ENCODE measurements around the gene PLPPR1.
"Not testable (repeated sequence)": the region's sequence is repeated elsewhere in the genome, so short reads cannot be mapped to it uniquely, and the experiment has no call there.

The PLPPR1 gene

DNA sequence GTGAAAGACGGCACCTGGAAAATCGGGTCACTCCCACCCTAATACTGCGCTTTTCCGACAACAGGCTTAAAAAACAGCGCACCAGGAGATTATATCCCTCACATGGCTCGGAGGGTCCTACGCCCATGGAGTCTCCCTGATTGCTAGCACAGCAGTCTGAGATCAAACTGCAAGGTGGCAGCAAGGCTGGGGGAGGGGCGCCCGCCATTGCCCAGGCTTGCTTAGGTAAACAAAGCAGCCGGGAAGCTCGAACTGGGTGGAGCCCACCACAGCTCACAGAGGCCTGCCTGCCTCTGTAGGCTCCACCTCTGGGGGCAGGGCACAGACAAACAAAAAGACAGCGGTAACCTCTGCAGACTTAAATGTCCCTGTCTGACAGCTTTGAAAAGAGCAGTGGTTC lies 262.5 kb downstream of the PLPPR1 start:
- not testable (repeated sequence) for DNase-seq (ENCODE audit: low read depth)

DNA sequence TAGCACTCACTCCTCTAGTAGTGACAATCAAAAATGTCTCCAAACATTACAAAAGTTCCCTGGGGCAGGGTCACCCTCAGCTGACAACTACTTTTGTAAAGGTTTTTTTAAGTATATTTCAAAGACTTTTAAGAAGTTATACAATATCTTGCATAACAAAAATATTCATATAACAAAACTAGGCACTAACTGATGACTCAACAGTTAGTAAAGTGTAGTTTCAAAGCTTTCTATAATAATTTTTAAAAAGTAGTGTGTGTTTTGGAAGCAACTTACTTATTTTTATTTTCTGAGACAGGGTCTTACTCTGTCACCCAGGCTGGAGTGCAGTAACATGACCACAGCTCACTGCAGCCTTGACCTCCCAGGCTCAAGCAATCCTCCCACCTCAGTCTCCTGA lies 271.4 kb downstream of the PLPPR1 start:
- no peak for DNase-seq (ENCODE audit: low read depth)

DNA sequence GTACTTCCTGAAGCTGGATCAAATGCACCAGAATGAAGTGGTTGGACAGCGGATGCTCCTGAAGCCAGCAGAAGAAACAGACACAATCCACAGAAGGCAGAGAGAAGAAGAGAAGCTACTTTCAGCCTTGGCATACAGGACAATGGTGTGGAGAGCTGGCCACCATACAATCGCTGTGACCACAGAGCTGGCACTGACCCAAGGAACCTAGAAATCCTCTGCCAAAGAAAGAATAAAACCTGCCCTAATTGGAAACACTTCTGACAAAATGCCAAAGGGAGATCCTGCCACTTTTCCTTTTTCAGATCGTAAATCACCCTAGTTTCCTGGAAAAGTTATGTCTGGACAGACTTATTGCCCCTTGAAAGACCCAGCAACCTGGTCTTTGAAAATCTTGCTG lies 278.5 kb downstream of the PLPPR1 start:
- no peak for DNase-seq (ENCODE audit: low read depth)

DNA sequence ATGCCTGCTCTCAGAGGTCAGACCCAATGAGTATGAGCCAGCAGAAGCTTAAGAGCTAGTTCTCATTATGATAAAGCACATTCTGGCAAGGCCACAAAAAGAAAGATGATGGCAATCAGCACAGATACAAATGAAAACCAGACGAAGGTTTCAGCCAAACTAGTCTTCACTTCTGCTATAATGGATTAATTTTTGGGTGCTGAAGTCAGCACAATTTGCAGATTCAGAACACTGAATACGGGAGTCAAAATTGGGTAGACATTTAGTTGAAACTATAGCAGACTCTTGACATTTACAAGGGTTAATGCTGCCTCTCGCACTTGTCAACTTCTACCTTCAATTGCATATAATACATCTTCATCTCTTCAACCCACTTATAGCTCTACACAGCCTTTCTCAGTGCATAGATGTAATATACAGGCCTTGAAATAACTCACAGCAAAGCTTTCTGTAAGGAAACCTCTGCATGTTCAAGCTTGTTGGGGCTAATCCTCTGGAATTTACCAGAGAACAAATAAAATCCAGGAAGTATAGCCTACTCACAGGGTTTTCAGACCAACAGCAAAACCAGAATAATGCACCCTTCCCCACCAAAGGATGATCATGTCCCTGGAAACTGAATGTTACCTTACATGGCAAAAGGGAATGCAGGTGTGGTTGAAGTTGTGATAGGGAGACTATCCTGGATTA lies 279.1 kb downstream of the PLPPR1 start:
- DNase-seq (ENCODE audit: low read depth): no peak

DNA sequence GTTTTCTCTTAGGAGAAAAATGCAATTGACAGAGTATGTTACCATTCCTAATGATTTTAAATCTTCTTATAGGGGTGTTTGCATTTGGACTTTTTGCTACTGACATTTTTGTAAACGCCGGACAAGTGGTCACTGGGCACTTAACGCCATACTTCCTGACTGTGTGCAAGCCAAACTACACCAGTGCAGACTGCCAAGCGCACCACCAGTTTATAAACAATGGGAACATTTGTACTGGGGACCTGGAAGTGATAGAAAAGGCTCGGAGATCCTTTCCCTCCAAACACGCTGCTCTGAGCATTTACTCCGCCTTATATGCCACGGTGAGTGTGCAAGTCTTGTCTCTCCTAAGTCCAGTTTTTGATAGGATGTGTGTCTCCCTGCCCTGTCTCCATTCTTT lies 280.6 kb downstream of the PLPPR1 start:
- DNase-seq (ENCODE audit: low read depth): no peak

DNA sequence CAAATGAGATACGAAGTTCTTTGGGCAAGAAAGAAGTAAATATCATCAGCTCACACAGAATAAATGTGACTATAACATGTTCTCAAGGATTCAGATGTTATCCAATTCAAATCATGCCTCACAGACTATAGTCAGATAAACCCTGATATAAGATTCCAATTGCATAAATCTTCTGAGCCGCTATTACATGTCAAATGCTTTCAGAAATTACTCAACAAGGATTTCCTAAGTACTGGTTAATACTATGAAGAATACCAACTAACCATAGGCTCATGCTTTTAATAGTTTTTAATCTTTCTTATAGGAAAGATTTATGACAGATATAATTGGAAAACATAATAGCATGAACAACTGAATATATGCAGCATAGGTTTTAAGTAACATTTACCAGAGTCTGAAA lies 282.7 kb downstream of the PLPPR1 start:
- no peak for DNase-seq (ENCODE audit: low read depth)

DNA sequence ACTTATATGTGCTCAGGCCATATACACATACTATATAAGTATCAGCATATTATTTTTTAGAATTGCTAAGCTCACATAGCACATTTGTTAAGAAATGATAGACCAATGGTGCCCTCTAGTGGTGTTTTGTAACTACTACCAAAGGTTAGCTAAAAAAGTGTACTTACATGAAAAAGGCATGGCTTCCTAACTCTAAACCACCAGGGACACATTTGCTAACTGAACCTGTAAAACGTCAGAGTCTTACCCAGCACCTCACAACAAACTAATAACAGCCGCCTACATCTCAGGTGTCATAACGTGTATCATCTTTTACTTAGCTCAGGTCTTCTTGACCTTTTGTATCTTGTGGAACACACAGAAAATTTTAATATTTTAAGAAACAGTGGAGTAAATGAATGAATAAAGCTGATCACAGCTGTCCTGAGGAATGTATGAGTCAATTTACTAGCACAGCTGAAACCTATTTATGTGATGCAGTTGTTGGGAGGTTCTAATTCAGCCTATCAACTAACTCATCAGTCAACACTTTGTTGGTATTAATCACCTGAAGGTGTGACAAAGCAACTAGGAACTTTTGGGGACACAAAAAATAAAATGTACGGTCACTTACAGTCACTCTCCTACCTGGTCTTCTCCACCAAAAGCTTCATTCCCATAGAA lies 283.4 kb downstream of the PLPPR1 start:
- no peak for DNase-seq (ENCODE audit: low read depth)

DNA sequence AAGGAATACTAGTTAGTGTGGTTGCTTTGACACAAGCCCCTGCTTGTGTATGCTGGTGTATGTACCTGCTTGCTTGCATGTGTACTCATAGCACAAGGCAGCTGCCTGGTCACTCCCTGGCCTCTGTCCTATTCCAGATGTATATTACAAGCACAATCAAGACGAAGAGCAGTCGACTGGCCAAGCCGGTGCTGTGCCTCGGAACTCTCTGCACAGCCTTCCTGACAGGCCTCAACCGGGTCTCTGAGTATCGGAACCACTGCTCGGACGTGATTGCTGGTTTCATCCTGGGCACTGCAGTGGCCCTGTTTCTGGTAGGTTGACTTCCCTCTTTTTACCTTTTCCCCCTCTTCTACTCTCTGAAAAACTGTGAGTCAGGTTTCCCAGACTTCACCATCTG lies 284.1 kb downstream of the PLPPR1 start:
- DNase-seq (ENCODE audit: low read depth): no peak

DNA sequence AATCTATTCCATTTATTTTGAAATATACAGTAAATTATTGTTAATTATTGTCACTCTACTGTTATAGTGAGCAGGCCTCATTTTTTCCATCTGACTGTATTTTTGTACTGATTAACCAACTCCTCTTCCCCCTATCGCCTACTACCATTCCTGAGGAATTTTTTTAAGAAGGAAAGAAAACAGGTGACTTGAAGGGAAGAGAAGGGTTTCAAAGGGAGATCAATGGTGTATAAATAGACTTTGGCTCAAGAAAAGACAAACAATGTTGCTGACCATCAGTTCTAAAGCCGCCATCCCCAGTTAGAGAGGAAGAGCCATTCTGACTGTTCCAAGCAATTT lies 286.6 kb downstream of the PLPPR1 start:
- DNase-seq (ENCODE audit: low read depth): no peak

DNA sequence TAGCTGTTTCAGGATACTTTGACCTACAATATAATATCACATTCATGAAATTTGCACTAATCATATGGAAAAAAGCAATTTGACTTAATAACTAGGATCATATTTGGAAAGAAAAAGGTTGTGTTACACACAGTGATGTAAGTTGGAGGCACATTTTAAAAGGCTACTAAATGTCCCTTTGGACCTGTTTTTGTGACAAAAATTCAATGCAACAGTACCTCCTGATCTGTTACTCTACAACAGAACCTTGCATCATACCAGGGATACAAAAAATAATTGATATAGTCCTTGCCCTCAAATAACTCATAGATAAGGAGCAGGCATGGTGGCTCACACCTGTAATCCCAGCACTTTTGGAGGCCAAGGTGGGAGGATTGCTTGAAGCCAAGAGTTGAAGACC lies 289.2 kb downstream of the PLPPR1 start:
- DNase-seq (ENCODE audit: low read depth): no peak

DNA sequence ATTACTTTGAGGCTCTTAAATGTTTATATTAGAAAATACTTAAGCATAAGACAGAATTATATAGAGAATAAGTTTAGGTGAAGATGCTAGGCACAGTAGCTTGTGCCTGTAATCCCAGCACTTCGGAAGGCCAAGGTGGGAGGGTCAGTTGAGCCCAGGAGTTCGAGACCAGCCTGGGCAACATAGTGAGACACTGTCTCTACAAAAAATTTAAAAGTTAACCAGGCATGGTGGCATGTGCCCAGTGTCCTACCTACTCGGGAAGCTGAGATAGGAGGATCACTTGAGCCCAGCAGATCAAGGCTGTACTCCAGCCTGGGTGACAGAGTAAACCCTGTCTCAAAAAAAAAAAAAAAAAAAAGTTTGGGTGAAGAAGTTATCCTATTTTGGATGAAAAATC lies 294.6 kb downstream of the PLPPR1 start:
- no peak for DNase-seq (ENCODE audit: low read depth)

DNA sequence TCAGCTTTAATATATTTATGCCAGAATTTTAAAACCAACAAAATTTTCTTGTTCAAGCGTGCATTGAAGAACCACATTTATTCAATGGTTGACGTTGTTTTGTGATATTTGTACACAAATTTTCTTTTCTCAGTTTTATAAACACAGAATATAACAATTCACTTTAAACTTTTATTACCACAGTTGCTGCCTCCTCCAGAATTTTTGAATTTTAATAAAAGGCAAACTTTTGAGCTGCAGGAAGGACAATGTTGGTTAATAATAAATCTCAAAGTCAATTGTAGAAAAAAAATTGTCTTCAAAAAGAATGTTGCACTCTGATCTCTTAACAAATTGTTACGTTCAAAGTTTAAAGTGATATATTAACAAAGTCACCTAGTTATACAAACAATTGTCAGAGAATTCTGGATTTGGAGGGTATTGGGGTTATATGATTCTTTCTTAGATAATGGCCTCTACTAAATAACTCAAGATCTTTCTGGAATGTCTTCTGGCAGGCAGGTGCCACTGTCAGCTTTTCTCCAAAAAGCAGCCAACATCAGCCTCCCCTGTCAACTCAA lies 295.8 kb downstream of the PLPPR1 start:
- DNase-seq (ENCODE audit: low read depth): no peak

DNA sequence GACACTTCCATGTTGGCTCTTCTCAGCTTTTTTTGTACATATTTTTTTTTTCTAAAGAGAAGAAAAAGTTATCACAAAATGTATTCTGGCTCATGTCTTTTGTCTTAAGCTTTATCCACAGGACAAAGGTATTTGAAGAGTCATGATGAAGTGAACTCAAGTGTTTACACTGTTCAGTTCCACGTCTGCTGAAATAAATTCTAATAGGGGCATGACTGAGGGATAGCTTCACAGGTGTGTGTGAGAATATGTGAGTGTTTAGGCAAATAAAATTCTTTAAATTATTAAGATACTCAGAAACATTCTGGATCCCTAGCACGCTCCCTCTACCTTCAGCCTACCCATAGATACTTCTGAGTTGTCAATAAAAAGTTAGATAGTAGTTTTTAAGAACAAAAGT lies 296.5 kb downstream of the PLPPR1 start:
- no peak for DNase-seq (ENCODE audit: low read depth)

DNA sequence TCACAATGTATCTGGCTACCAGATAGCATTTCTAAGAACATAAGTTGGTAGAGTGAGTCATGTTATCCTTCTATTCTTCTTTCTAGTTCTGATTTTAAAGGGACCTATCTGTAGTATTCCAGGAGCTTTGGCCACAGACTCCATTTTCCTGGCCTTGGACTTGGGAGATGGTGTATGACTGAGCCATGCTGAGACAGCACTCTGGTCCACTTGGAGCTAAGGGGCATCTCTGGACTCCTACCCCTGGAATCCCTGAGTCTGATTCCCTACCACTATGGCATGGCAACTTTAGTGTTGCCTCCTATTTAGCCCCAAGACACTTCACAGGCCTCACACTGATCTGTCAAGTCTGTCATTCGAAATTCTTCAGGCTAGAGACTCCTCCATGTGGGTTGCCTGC lies 297.5 kb downstream of the PLPPR1 start:
- no peak for DNase-seq (ENCODE audit: low read depth)

DNA sequence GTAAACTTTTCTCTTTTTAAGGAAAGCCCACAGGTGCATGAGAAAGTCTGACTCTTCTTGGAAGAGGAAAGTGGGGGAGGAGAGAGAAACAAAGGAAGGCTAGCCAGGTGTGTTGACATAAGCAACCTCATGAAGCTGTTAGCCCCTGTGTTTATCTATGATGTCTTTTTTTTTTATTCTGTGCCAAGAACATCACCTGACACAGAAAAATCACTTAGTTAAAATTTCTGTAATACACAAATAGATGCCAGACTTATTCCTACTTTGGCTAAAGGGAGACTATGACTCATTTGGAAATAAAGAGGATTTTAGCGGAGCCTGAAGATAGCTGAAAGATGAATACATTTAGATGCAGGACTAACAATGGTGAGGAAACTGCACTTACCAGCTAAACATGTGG lies 298.0 kb downstream of the PLPPR1 start:
- no peak for DNase-seq (ENCODE audit: low read depth)

DNA sequence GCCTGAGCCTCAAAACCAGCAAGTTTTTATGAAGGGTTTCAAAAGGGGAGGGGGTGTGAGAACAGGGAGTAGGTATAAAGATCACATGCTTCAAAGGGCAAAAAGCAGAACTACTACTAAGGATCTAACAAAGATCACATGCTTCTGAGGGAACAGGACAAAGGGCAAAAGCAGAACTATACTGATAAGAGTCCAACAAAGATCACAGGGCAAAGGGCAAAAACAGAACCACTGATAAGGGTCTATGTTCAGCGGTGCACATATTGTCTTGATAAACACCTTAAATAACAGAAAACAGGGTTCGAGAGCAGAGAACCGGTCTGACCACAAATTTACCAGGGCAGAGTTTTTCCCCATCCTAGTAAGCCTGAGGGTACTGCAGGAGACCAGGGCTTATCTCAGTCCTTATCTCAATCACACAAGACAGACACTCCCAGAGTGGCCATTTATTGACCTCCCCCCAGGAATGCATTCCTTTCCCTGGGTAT lies 298.9 kb downstream of the PLPPR1 start:
- DNase-seq (ENCODE audit: low read depth): not testable (repeated sequence)

DNA sequence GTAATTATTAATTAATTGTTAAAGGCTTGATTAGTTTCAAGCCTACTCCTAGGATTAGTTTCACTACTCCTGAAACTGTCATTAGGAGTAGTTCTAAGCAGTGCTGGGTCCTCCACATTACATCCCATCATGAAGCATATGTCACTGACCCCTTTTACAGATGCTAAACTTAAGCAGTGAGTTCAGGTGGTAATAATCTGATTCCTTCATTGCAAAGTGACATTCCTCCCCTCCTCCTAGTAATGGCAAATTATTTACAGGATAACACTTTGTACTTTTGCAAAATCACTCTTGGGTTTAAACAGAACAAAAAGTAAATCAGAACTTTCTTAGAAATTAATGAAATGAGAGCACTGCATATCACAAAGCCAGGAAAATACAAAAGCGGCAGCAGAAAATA lies 303.8 kb downstream of the PLPPR1 start:
- no peak for DNase-seq (ENCODE audit: low read depth)

DNA sequence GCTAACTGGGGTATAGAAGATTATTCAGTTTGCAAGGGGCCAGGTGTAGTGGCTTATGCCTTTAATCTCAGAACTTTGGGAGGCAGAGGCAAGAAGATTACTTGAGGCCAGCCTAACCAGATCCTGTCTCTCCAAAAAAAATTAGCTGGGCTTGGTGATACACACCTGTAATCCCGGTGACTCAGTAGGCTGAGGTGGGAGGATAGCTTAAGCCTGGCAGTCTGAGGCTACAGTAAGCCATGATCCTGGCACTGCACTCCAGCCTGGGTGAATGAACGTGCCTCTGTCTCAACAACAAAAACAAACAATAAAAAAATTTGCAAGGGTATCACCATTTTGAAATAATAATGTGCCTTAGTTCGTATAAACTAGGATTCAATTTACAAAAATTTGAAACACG lies 305.0 kb downstream of the PLPPR1 start:
- DNase-seq (ENCODE audit: low read depth): no peak

DNA sequence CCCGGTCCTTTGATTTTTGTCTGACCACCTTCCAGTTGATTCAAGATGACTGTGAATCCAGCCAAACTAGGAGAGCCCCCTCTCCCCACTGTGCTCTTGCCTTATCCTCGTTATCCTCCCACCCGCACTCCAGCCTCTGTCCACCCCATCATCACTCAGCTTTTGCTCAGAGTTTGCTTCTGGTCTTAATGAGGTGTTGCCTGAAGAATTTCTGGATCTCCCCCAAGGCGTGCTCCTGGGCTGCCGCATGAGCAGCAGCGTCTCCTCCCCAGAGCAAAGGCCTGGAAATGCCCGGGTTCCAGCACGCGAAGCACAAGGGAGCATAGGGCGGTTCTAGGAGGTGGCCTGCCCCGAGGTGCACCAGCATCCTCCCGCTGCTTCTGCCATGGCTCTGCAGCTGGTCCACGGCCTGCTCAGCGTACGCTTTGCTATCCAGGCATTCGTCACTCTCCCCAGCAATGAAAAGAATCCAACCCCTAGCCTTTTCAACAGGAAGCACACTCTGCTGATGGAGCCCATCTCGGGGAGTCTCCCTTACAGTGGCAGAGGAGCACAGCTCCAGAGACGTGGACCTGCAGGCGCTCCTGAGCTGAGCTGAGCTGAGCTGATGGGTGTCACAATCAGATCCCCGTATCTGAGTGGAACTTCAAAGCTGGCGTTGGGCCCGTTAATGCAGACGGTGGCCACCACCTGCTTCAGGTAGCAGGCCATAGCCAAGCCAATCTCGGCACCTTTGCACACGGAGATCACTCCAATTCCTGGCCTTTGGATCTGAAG lies 305.6 kb downstream of the PLPPR1 start:
- no peak for DNase-seq (ENCODE audit: low read depth)

DNA sequence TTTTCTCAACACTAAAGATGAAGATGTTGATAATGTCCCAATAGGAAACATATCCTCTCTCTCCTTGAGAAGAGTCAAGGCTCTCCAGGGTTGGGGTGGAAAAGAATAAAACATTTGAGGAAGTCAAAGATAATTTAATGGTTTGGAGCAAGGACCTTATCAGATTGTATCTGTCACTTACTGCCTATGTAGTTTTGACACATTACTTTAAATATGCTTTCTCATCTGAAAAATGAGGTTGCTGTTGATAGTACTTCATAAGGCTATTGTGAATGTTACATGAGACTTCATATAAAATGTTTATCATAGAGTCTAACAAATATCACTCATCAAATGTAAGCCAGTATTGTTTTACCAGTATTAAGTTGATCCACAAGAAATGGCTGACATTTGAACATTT lies 307.6 kb downstream of the PLPPR1 start:
- DNase-seq (ENCODE audit: low read depth): no peak

DNA sequence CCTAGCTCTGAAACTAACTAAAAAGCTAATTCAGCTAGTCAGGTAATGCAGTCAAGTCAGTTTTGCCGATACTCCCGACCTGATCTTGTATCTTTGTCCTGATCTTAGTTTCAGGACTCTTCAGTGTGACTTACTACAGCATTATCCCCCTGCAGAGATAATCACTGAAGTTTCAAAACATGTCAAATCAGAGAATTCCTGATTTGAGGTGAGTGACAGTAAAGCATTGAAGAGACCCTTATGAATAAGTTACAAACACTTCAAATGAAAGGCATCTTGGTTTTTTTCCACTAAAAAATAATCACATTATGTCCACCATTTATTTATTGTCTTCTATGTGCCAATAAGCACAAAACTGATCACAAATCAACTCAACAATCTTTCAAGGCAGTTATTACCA lies 308.7 kb downstream of the PLPPR1 start:
- DNase-seq (ENCODE audit: low read depth): no peak

DNA sequence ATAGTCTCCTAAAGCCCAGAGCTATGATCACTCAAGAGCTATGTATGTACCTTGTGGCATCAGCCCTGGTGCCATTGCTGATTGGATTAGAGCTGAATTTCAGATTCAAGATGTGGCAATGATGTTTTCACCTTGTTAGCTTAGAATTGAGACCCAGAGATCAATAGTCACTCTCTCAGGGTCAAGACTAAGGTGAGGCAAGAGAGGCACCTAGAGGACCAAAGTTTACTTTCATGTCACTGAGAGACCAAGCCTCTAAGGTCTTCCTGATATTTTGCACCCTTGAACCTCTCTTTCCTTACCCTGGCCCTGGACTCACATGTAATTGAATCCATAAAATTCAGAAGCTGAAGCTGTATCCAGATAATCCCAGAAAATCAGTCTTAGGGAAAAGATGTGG lies 313.4 kb downstream of the PLPPR1 start:
- DNase-seq (ENCODE audit: low read depth): no peak

DNA sequence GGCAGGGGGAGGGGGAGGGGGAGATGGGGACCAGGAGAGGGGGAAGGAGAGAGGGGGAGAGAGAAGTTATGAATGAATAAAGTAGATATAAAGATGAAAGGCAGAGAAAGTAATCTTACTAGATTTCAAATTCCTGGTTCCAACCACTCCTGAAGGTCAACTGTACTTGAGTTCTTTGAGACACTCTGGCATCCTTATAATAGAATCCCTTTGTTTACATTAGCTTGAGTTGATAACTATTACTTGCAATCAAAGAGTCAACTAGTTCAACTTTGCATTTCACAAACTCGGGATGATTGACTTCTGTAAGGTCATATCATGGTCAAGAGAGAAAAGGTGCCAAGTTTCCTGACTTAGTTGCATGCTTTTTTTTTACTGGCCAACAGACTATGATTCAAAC lies 314.1 kb downstream of the PLPPR1 start:
- no peak for DNase-seq (ENCODE audit: low read depth)

All from activated T-cell treated with anti-CD3 and anti-CD28 coated beads for 48 hours (primary cell).